ENCODE results near the gene UIMC1.

UIMC1 gene

DNA sequence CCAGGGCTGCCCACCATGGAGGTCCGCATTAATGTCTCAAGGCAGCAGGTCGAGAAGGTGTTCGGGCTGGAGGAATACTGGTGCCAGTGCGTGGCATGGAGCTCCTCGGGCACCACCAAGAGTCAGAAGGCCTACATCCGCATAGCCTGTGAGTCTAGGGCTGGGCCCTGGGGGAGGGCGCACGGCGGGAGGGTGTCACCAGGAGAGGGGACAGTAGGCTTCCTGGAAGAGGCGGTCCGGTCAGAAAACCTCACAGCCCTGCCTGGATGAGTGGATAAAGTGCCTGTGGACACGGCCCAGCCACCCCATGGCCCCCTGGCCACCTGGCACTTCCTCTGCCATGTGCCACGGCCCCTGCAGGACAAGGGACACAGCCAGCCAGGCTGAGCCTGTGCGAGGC is 138.5 kb downstream of the UIMC1 start:
- no peak for DNase-seq

DNA sequence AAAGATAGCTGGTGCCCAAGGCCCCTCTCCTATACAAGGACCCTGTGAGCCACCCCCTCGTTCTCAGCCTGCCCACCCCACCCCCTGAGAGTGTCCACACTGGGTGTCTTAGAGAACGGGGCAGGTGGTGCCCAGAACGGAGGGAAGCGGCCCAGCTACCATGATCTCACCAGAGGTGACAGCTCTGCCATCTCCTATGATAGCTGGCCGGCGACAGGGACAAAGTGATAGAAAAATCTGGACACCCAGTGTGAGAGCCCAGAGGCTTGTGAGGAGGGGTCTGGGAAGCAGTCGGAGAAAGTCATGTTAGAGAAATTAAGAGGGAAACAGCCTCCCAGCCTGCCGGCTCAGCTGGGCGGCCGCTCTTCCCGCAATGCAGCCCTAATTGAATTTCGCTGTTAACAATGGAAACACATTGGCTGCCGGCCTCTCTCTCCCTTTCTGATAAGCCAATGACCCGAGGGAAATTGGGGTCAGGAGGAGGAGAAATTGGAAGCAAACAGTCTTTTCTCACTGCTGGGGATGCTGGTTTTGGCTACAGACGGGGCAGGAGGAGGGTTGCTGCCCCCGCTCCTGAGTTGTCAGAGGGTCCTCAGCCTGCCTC is 139.8 kb downstream of the UIMC1 start:
- DNase-seq, result no peak

DNA sequence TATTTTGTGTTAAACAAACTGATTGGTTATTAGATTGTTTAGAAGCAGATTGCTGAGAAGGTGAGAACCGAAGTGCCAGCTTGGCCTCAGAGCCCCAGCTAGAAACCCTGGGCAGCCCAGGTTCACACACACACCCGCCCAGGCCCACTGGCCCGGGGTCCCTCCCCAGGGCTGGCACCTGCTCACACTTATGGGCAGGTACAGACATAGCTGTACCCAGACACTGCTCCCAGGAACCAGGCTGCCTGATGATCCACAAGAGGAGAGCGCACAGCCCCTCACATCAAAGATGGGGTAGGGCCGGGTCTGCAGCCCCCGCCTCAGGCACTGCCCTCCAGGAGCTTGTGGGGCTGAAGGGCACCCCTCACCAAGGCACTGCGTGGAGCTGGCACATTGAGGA is 140.6 kb downstream of the UIMC1 start:
- no peak for DNase-seq

DNA sequence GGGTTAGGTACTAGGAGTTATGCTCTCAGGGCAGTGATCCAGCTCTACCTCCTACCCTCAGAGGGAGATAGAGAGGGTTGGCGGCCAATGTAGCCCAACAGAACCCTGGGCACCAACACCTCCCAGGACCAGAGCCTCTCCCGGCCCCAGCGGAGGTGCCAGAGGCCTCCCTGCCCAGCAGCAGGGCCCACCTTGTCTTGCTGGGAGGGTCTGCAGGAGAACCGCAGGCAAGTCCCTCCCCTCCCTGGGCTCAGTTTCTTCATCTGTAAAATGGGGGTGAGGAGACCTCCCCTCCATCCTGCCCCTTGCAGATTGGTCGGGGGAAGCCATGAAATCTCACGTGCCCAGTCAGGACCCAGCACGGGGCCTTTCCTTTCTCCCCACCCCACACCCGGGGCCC is 141.8 kb downstream of the UIMC1 start:
- no peak for DNase-seq

DNA sequence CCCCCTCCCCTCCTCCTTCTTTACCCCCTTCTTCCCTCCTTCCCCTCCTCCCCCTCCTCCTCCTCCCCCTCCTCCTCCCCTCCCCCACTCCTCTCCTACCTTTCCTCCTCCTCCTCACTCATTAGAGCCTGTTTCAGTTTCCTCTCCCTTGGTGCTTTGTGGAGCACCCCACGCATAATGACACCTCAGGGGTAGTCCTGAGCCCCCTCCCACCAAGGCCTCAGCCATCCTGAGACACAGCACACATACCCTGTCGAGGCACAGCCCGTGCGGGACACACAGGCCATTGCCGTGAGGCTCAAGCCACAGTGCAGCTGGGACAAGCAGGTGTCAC is 142.8 kb downstream of the UIMC1 start:
- no peak for DNase-seq

DNA sequence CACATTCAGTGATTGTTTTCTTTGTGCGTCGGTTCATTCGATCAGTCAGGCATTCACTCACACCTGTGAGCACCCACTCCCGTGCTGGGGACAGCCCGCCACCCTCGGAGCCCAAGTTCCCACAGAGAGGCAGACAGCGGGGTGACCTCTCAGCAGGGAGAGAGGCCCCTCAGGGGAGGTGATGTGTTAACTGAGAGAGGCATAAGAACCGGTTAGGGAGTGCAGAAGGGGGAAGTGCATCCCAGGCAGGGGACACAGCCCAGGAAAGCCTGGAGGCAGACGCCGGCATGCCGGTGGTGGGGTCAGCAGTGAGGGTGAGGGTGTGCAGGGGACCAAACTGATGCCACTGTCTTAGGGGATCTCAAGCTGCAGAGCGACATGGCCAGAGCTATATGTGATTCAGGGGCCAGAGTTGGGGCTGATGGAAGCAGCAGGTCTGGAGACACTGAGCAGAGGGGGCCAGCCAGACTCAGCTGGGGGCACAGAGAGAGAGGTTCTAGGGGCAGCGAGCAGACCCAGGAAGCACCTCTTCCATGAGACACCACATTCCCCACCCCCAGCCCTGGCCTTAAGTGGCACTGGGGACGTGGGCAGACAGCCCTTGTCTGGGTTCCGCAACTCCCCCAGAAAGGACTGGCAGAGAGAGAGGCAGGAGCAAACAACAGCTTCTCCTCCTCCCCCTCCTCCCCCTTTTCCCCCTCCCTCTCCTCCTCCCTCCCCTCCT is 143.4 kb downstream of the UIMC1 start:
- DNase-seq, result no peak

DNA sequence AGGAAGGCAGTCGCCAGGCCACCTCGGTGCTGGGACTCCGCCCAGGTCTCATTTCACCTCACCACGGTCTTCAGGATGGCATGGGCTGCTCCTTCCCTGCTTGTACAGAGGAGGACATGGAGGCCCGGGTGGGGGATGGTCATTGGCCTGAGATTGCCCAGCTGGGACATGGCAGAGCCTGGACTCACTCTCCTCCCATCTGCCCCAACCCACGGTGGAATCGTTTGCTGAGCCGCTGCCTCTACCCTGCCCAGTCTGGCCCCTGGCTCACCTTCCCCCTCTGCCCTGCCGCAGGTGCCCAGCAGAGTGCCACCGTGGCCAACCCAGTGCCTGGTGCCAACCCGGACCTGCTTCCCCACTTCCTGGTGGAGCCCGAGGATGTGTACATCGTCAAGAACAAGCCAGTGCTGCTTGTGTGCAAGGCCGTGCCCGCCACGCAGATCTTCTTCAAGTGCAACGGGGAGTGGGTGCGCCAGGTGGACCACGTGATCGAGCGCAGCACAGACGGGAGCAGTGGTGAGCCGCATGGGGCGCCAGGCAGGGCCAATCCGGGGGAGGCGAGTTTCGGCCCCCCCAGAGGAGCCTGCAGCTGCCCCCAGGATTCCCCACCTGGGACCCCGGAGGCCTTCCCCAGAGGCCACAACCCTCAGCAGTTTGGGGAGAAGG is 144.1 kb downstream of the UIMC1 start:
- no peak for DNase-seq

DNA sequence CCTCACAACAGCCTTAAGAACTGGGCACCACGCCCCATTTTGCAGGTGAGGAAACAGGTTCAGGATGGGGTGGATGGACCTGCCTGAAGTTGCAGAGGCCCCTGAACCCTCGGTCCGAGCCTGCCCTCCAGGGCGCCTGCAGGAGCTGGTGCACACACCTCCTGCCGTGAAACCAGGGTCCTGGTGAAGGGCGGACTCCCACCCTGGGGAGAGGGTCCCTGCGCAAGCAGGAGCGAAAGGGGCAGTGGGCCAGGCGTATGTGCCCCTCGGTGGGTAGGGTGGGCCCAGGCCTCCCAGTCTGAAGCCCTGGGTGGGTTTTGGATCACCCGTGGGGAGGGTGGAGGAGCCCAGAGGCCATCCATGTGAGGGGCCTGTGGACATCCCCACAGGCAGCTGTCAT is 145.3 kb downstream of the UIMC1 start:
- DNase-seq, result no peak

DNA sequence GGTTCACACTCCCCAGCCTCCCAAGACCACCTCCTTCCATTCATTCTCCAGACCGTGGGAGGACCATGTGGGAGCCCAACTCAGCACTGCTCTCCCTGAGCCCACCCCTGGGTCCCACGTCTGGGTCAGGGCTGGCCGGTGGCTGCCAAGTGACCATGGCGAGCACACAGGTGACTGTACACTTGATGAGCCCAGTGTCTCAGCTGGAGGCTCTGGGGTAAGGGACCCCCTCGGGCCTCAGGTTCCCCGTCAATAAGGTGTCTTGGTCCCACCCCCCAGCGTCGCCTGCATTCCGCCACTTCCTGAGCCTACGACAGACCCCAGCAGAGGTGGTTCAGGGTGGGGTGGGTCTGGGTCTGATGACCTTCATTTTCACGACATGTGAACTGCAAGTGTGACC is 146.2 kb downstream of the UIMC1 start:
- DNase-seq, result no peak

DNA sequence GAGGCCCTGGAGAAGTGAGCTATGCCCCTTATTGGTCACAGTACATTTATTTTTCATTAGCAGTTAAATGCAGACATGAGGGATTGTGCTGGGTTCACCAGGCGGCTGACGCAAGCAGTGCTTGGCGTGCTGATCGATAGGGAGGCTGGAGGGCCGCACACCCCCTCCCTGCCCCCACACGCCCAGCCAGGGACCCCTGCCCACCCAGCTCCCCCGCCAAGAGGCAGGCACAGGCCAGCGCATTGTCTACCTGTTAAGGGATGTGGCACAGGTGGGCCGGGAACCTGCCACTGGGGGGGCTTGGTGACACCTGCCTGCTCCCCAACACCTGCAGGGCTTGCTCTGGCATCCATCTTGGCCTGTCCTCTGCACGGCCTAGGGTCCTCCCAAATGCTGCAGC is 146.7 kb downstream of the UIMC1 start:
- DNase-seq, result no peak

DNA sequence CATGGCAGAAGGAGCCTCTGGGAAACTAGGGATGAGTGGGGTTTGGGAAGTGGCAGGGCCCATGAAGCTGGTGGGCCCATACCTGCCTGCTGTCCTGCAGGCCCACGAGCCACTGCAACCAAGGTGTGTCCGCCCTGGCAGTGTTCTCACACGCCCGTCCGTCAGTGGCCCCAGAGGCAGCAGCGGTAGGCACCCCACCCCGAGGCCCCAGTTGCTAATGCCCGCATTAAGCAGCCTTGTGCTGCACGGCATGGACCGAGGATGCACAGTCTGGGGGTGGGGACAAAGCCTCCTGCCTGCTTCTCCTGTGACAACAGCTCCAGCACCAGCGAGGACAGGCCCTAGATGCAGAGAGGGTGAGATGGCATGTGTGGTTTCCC is 148.7 kb downstream of the UIMC1 start:
- DNase-seq, result no peak

DNA sequence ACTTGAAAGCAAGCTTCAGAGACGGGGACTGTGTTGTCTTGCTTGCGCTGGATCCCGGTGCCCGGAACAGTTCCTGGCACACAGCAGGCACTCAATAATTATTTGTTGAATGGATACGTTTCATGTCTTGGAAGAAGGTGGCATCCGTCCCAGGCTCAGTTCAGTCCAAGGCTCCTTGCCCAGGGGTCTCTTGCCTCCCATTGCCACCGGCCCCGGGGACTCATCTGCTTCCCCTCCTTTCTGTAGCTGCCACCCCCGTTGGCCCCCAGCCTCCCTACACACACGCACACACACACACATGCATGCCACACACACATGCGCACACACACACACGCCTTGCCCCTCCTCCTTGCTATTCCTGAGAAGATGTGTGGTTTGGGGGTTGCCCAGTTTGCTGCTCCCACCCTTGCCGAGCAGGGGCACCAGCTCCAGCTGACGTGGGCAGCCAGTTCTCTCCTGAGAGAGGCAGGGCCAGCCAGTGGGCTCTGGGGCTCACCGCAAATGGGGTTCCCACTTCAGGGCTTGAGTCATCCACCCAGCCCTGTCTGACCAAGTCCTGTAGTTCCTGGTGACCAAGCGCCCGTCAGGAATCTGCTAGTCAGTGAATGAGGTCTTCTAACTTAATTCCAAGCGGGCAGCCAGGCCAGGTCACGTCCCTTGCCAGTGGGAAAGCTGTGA is 149.2 kb downstream of the UIMC1 start:
- no peak for DNase-seq

DNA sequence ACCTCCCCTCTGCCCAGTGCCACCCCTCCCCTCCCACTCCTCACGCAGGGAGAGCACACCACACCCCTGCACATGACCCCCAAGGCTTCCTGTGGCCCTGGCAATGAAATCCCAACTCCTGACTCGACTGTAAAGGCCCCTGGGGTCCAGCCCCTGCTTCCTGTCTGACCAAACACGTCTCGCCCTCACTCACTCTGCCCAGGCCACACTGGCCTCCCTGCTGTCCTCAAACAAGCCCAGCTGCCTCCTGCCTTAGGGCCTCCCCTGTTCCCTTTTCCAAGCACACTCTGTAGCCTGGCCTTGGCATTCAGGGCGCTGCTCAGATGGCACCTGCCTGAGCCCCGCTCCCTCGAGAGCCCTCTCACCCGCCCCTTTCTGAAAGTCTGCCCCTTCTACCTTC is 149.8 kb downstream of the UIMC1 start:
- DNase-seq, result no peak

DNA sequence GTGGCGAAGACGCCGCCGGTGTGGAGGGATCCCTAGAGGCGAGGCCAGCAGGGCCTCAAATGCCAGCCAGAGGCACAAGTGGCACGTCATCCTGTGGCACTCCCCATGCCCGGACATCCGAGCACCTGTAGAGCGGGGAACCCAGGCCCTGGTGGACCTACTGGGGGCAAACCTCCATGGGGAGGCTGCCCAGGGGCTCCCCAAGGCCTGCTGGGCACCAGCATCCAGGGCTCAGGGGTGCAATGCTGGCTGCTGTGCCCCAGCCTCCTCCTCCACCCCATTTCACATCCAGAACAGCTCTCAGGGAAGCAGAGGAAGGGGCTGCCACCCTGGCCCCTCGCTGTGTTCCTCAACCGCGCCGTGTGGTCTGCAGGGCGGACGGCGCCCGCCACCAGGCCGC is 151.0 kb downstream of the UIMC1 start:
- no peak for DNase-seq
